GM19238 (cell line): ENCODE data around the gene GSTO2.

Experiments used
- DNase-seq: peaks from one replicate; pipeline ENCODE4 v3.0.0; 2011; ENCODE audit warnings: low spot score; ENCODE audit not compliant: insufficient read length

Gene GSTO2

DNA sequence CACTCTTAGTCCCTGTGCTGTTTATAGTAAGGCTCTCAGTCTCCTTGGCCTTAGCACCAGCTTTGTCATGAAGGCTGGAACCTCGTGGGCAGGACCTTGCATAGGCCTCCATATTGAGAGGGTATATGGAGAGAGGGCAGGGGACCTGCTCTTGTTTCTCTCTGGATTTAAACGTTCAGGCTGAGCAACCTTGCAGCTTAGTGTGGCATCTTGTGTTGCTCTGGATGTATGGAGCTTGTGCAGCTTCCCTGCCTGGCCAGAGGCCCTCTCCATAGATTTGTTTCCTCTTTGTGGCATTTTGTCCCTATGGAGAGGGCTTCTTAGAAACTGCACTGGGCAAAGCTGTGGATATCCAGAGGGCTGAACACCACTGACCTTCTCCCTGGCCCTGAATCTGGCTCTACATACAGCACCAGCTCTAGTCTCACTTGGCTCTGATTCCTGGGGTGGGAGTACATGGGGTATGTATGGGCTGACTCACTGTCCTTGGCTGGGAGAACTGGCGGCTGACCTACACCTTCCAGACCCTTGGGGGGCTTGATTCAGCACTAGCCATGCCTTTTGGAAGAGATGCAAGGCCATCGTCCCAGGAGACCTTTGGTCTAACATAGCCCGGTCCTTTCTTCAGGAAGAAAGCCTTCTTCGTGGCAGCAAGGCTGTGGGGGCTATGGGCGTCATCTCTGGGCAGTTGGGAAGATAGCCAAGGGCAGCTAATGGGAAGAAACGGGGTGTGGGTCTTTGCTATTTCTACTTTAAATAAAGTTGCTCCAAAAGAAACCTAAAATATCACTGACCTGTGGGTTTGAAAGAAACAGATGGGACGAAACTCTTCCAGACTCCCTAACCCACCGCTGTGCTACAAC is 38.8 kb downstream of the GSTO2 start:
- DNase-seq: no peak

GRCh38 chr10:104308439-104308903 is 39.5 kb downstream of the GSTO2 start:
- DNase-seq: peak; percentile 49

GRCh38 chr10:104309980-104310978 is 41.3 kb downstream of the GSTO2 start:
- DNase-seq: no peak

- DNase-seq: no peak
Measured at GRCh38 chr10:104311184-104311720, 42.3 kb downstream of the GSTO2 start.

- DNase-seq: no peak
Measured at GRCh38 chr10:104314591-104315485, 45.9 kb downstream of the GSTO2 start.

- no peak for DNase-seq
Measured at GRCh38 chr10:104315486-104315921, 46.5 kb downstream of the GSTO2 start.

- DNase-seq: no peak
Measured at GRCh38 chr10:104316321-104317099, 47.5 kb downstream of the GSTO2 start.

GRCh38 chr10:104317269-104317710 is 48.3 kb downstream of the GSTO2 start:
- DNase-seq: no peak

GRCh38 chr10:104317726-104318299 is 48.8 kb downstream of the GSTO2 start:
- DNase-seq: no peak

DNA sequence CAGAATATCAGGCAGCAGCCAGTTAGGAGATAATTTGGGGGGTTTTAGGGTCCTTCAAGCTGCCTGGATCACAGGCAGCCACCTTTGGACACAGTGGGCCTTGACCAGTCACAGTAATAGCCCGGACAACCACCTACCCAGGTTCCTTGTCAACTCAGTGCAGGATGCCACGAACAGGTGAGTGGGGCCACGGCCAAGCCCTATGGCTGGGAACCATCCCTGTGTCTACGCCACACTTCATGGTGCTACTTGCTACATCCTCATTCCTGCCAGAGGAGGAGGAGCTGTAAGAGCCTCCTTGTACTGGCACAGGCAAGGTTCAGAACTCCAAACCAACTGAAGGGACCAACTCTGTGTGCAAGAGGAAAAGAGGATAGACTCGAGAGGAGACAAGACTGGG is 49.3 kb downstream of the GSTO2 start:
- no peak for DNase-seq

DNA sequence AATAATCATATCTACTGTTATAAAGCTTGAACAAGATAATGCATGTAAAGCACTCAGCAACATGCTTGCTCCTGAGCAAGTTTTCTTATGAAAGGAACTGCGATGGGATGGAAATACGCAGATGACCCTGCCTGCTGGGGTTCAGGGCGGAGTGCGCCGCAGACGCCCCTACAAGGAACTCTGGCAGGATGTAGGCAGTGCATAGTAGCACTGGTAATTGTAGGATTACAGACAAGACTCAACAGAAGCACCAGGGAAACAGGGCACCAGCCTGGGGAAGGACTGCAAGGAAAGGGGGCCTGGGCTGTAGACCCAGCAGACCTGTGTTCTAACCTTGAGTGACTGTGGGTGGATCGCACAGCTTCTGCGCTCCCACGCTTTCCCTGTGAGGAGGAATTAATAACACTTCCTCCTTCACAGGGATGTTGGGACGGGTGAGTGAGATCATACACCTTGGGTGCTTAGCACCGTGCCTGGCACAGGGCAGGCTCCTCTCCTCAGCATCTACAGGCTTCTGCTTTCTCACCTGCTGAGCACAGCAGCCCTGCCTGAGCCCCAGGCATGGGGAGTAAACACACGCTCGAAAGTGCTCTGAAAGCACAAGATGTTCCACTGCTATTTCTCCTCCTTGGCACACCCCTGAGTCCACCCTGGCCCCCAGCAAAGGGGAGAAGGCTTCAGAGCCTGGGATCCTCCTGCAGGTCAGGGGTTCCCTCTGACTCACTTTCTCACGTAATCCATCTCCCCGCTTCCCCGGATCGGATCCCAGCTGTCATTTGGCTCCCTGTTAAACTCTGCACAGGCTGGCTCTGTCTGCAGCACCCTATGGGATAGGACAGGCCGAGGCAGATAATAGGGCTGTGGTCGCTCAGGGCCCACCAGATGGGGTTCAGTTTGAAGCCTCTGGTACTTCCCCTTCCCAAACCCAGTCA is 50.1 kb downstream of the GSTO2 start:
- no peak for DNase-seq

DNA sequence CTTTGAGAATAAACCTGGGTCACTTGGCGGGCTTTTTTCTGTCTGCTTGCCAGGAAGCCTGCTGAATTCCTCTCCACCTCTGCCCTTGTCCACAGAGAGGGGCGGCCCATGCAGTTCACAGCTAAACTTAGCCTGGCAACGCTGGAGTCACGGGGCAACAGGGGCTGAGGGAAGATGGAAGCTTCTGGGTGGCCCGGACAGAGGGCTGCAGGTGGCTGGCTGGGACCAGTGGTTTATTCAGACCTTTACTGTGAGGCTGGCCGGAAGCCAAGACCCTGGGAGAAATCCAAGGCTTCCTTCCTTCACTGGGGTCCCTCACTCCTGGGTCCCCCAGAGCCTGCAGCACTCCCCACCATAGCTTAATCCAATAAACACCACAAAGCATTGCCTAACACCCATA is 52.2 kb downstream of the GSTO2 start:
- no peak for DNase-seq

DNA sequence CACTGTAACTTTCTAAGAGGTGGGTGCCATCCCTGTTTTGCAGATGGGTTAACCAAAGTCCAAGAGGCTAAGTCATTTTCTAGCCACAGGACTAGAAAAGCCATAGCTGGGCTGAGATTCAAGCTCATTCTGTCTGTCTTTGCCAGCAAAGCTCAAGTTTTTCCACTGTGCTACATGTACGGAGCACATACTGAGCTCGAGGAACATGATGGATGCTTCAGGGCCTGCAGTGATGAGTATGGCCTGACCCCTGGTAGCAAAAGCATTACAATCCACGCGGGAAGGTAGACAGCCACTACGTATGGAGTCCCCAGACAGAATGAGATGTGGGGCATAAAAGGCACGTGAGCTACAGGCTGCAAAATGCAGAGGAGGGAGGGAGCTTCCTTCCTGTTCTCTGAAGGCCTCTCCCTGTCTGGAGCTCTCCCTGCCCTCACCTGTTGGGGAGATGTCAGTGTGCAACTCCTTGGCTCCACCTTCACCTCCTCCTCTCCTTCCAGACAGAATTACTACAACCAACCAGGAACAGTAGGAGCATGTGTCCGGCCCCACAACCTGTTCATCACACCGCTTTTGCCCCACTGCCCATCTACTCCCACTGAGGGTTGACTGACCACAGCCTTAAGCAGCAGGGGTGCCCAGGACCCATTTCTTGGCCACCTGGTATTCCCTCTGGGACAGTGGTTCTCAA is 52.9 kb downstream of the GSTO2 start:
- no peak for DNase-seq

- DNase-seq: no peak
Measured at GRCh38 chr10:104322416-104322782, 53.4 kb downstream of the GSTO2 start.

DNA sequence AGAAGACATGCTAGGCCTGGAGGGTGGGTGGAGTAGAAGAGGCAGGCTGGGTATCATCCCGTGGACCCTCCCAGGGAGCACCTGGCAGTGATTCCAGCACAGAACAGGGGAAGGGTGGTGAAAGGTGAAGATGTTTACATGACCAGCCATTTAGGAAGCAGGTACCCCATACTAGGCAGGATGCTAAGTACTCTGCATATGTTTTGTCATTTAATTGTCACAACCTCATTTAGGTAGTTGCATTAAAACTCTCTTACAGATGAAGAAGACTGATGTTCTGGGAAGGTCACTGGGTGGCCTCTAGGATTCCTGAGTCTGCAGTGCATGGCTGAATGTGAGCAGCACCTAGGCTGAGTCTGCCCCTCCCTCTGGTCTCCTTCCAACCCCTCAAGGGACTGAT is 54.1 kb downstream of the GSTO2 start:
- DNase-seq: no peak

GRCh38 chr10:104323760-104324201 is 54.8 kb downstream of the GSTO2 start:
- no peak for DNase-seq

DNA sequence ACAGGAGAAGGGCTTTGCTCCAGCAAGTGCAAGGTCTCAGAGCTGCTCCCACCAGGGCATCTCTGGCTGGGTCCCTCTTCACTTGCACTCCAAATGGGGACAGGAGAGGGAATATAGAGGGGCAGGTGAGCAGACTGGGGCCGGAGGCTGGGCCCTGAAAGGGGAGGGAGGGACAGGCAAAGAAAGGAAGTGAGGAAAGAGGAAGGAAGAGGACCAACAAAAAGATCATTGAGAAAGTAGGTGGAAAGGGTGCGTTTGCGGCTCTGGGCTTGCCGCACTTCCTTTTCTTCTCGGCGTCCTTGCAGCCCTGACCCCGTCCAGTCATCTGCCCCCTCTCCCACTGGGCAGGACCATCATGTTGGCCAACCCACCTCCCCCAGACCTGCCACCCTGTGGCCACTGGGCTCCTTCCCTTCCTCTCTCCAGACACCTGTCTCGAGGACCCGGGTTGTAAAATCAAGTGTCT is 55.3 kb downstream of the GSTO2 start:
- no peak for DNase-seq

DNA sequence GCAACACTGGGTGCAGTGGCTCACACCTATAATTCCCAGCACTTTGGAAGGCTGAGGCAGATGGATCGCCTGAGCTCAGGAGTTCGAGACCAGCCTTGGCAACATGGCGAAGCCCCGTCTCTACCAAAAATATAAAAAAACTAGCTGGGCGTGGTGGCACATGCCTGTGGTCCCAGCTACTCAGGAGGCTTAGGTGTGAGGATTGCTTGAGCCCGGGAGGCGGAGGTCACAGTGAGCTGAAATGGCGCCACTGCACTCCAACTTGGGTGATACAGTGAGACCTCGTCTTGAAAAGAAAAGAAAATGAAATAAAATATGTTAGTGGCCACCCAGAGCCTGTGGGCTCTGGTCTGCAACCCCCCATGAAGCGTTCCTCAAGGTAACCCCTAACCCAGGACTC is 55.9 kb downstream of the GSTO2 start:
- DNase-seq: no peak
